GM23338 (cell line): ENCODE results near the gene CCNY. TPM values are rescaled to one million over a fixed set of nuclear protein-coding genes. Genes with fewer than 3 reads are reported as not detected.
A peak's percentile ranks its signal among the peaks of the same experiment; 100 is the strongest.

ENCODE experiments used
- ATAC-seq: fragments of 200-7000 bp; cut with Tn5 transposase; 3 replicates; pipeline ENCODE4 v1.9.1; 2020
- DNase-seq: peaks from one replicate; pipeline ENCODE4 v3.0.0-alpha.2; 2015; ENCODE audit warnings: low spot score
- H2AFZ ChIP-seq: fragments of 200-600 bp; sonication (generic); 2 replicates; pipeline ENCODE4 v1.8.0; 2016; ENCODE audit warnings: antibody characterized with exemption, mild to moderate bottlenecking, moderate library complexity
- H3F3A ChIP-seq: fragments of 200-600 bp; sonication (generic); replicated peaks from 2 replicates; pipeline ENCODE4 v1.8.0; 2017; ENCODE audit warnings: antibody characterized with exemption, mixed run types, low read depth
- H3K27ac ChIP-seq: fragments of 200-600 bp; sonication (generic); 2 replicates; pipeline ENCODE4 v1.6.1; 2016; ENCODE audit warnings: low read depth
- H3K27me3 ChIP-seq: fragments of 200-600 bp; sonication (generic); 2 replicates; pipeline ENCODE4 v1.8.0; 2016; ENCODE audit warnings: mild to moderate bottlenecking, mixed run types, moderate library complexity; ENCODE audit not compliant: insufficient read depth
- H3K36me3 ChIP-seq: fragments of 200-600 bp; sonication (generic); 2 replicates; pipeline ENCODE4 v1.8.0; 2016; ENCODE audit warnings: mild to moderate bottlenecking; ENCODE audit not compliant: insufficient read depth
- H3K4me1 ChIP-seq: fragments of 200-600 bp; sonication (generic); 2 replicates; pipeline ENCODE4 v1.8.0; 2016; ENCODE audit warnings: mild to moderate bottlenecking, moderate library complexity; ENCODE audit not compliant: insufficient read depth
- H3K4me2 ChIP-seq: fragments of 200-600 bp; sonication (generic); 2 replicates; pipeline ENCODE4 v1.7.1; 2017; ENCODE audit warnings: mixed run types
- H3K4me3 ChIP-seq: fragments of 200-600 bp; sonication (generic); 2 replicates; pipeline ENCODE4 v1.6.1; 2016; ENCODE audit warnings: mixed run types
- H3K79me2 ChIP-seq: fragments of 200-600 bp; sonication (generic); replicated peaks from 2 replicates; pipeline ENCODE4 v1.8.0; 2017; ENCODE audit warnings: mild to moderate bottlenecking; ENCODE audit not compliant: insufficient read depth
- H3K9me2 ChIP-seq: fragments of 200-600 bp; sonication (generic); 2 replicates; pipeline ENCODE4 v1.8.0; 2017; ENCODE audit not compliant: insufficient read depth
- H4K20me1 ChIP-seq: fragments of 200-600 bp; sonication (generic); replicated peaks from 2 replicates; pipeline ENCODE4 v1.8.0; 2017; ENCODE audit warnings: mild to moderate bottlenecking; ENCODE audit not compliant: insufficient read depth
- H3K27ac Mint-ChIP-seq: 2 replicates; pipeline ENCODE4 v1.8.0; 2020; ENCODE audit warnings: inconsistent platforms, mild to moderate bottlenecking, moderate library complexity, mixed read lengths
- H3K27me3 Mint-ChIP-seq: 3 replicates; pipeline ENCODE4 v1.8.0; 2022; ENCODE audit warnings: low read depth, mild to moderate bottlenecking, moderate library complexity, mixed read lengths, inconsistent platforms; ENCODE audit not compliant: insufficient read depth, poor library complexity
- H3K36me3 Mint-ChIP-seq: 3 replicates; pipeline ENCODE4 v1.8.0; 2021; ENCODE audit warnings: low read depth, mild to moderate bottlenecking, inconsistent platforms, moderate library complexity, mixed read lengths
- H3K4me1 Mint-ChIP-seq: 3 replicates; pipeline ENCODE4 v1.8.0; 2020; ENCODE audit warnings: mild to moderate bottlenecking, inconsistent platforms, mixed read lengths
- H3K4me3 Mint-ChIP-seq: 3 replicates; pipeline ENCODE4 v1.8.0; 2021; ENCODE audit warnings: moderate library complexity, mild to moderate bottlenecking, inconsistent platforms, mixed read lengths
- H3K9me3 Mint-ChIP-seq: 3 replicates; pipeline ENCODE4 v1.8.0; 2020; ENCODE audit warnings: moderate library complexity, mild to moderate bottlenecking, inconsistent platforms, mixed read lengths
- CREB1 ChIP-seq: fragments of 250-450 bp; sonication (Bioruptor Pico); IDR thresholded peaks from 2 replicates; pipeline ENCODE4 v1.5.0; 2020; ENCODE audit warnings: low read depth, mild to moderate bottlenecking, moderate library complexity
- CTCF ChIP-seq, 2 experiments: fragments of 200-600 bp in 1 of 2; sonication (generic) in 1 of 2; conservative IDR thresholded peaks; 2 replicates each; pipeline versions ENCODE4 v1.5.1 to v1.6.1; 2016 to 2017; ENCODE audit warnings: antibody characterized with exemption in 2 of 2, low read depth in 2 of 2, mild to moderate bottlenecking in 2 of 2, moderate library complexity in 1 of 2
- EZH2 ChIP-seq: fragments of 200-600 bp; sonication (generic); IDR thresholded peaks from one replicate; pipeline ENCODE4 v1.8.0; 2017; ENCODE audit warnings: antibody characterized with exemption, mild to moderate bottlenecking, low read depth; ENCODE audit not compliant: unreplicated experiment
- EZH2phosphoT487 ChIP-seq: fragments of 200-600 bp; sonication (generic); IDR thresholded peaks from one replicate; pipeline ENCODE4 v1.8.1; 2018; ENCODE audit warnings: antibody characterized with exemption; ENCODE audit not compliant: unreplicated experiment
- JUNB ChIP-seq: IDR thresholded peaks from one replicate; pipeline ENCODE4 v1.6.1; 2016; ENCODE audit warnings: antibody characterized with exemption; ENCODE audit not compliant: unreplicated experiment
- REST ChIP-seq: IDR thresholded peaks from one replicate; pipeline ENCODE4 v1.6.1; 2018; ENCODE audit warnings: antibody characterized with exemption; ENCODE audit not compliant: unreplicated experiment
- STAT1 ChIP-seq: IDR thresholded peaks from one replicate; pipeline ENCODE4 v1.6.1; 2016; ENCODE audit warnings: antibody characterized with exemption; ENCODE audit not compliant: unreplicated experiment
- ZNF114 ChIP-seq: fragments of 250-450 bp; sonication (Bioruptor Pico); IDR thresholded peaks from 2 replicates; pipeline ENCODE4 v1.5.0; 2020; ENCODE audit warnings: mild to moderate bottlenecking, moderate library complexity
- ZNF331 ChIP-seq: fragments of 250-450 bp; sonication (Bioruptor Pico); IDR thresholded peaks from 2 replicates; pipeline ENCODE4 v1.5.0; 2020; ENCODE audit warnings: low read depth, mild to moderate bottlenecking, moderate library complexity
- polyA plus RNA-seq: library from polyadenylated mRNA; unstranded; fragments of >200 nt; fragmentation: Nextera tagmentation; extraction: Ambion mirVana; gene quantifications from 2 replicates; pipeline ENCODE4 v1.2.1, GENCODE V29; 2016
- total RNA-seq: library from RNA; depleted of rRNA; stranded (reverse); fragments of >200 nt; shearing (Covaris generic); gene quantifications from 2 replicates; pipeline ENCODE4 v1.2.3, GENCODE V29; 2014

Gene CCNY
- total and polyA plus RNA-seq, 2 experiments from 2014 or later: 14.2 to 29.0 TPM

GRCh38 chr10:35605191-35605590, 268.9 kb downstream of the CCNY start, which contains the start of gene GJD4:
Gene GJD4, plus strand, starts transcription at chr10:35605341. Its CDS starts 227 bp downstream, at chr10:35605568.
- Histone ChIP-seq H4K20me1 (no peaks in the 10 kb centered on the region), H3K4me2 (no peak within 1 kb of the TSS), H3K36me3 (no peaks in the 10 kb centered on the region), H3K4me3 (no peak within 1 kb of the TSS), H3K4me1 (peaks cover 1% of the 10 kb centered on the region; the same call in 1 of the 2 replicates), H3F3A (no peaks in the 10 kb centered on the region), H3K27me3 (peaks cover 31% of the 10 kb centered on the region), H3K79me2 (no peaks in the 10 kb centered on the region), H2AFZ (no peak within 1 kb of the TSS), H3K27ac (no peak within 1 kb of the TSS), H3K9me2 (no peaks in the 10 kb centered on the region)
- TF ChIP-seq JUNB (no peak), STAT1 (no peak), ZNF331 (CRISPR knock-in tag) (no peak), EZH2 (no peak), EZH2phosphoT487 (no peak), CREB1 (CRISPR knock-in tag) (no peak)
- Mint-ChIP-seq H3K27me3 (peaks cover 6% of the 10 kb centered on the region), H3K36me3 (peaks cover 17% of the 10 kb centered on the region), H3K27ac (no peak within 1 kb of the TSS), H3K9me3 (peaks cover 32% of the 10 kb centered on the region), H3K4me1 (no peaks in the 10 kb centered on the region; the same call in 2 of the 3 replicates), H3K4me3 (no peak within 1 kb of the TSS)
- DNase-seq: no peak
- no peak for ATAC-seq

GRCh38 chr10:35606430-35606829, 270.1 kb downstream of the CCNY start:
- H3K4me3 Mint-ChIP-seq: no peak overlapping the region
- DNase-seq: no peak
- H2AFZ ChIP-seq: no peak overlapping the region
- no peak overlapping the region for H3K4me2 ChIP-seq
- H3F3A ChIP-seq: no peaks in the 10 kb centered on the region
- peaks cover 28% of the 10 kb centered on the region for H3K9me3 Mint-ChIP-seq
- H3K27me3 ChIP-seq: peaks cover 31% of the 10 kb centered on the region
- peaks cover 6% of the 10 kb centered on the region for H3K27me3 Mint-ChIP-seq
- H3K9me2 ChIP-seq: no peaks in the 10 kb centered on the region
- peaks cover 18% of the 10 kb centered on the region for H3K36me3 Mint-ChIP-seq
- TF ChIP-seq ZNF114 (CRISPR knock-in tag) (no peak), ZNF331 (CRISPR knock-in tag) (no peak)
- no peaks in the 10 kb centered on the region for H3K4me1 Mint-ChIP-seq
- H3K27ac Mint-ChIP-seq: no peak overlapping the region
- ATAC-seq: no peak
- no peaks in the 10 kb centered on the region for H3K4me1 ChIP-seq
- no peaks in the 10 kb centered on the region for H3K79me2 ChIP-seq
- no peaks in the 10 kb centered on the region for H3K36me3 ChIP-seq
- H4K20me1 ChIP-seq: no peaks in the 10 kb centered on the region
- H3K27ac ChIP-seq: no peak overlapping the region
- no peak overlapping the region for H3K4me3 ChIP-seq

GRCh38 chr10:35607475-35608327, 271.4 kb downstream of the CCNY start:
- no peaks in the 10 kb centered on the region for H3K79me2 ChIP-seq
- peaks cover 31% of the 10 kb centered on the region for H3K27me3 ChIP-seq
- H3K36me3 ChIP-seq: no peaks in the 10 kb centered on the region
- no peaks in the 10 kb centered on the region for H3K4me1 Mint-ChIP-seq
- TF ChIP-seq REST: no peak
- TF ChIP-seq CTCF (conservative IDR thresholded peaks at IDR 0.05; ENCODE audit: low read depth in 2 of 2): no peak
- no peak for TF ChIP-seq EZH2phosphoT487
- peak overlapping the region; percentile 87 for H3K4me2 ChIP-seq
- peak; percentile 60 for DNase-seq
- no peak overlapping the region for H3K27ac ChIP-seq
- H3K9me2 ChIP-seq: no peaks in the 10 kb centered on the region
- H3K27me3 Mint-ChIP-seq: peaks cover 10% of the 10 kb centered on the region
- no peaks in the 10 kb centered on the region for H3K4me1 ChIP-seq
- H3K36me3 Mint-ChIP-seq: peaks cover 17% of the 10 kb centered on the region
- ATAC-seq: peak; percentile 67
- peak overlapping the region; percentile 95 for H2AFZ ChIP-seq
- H3F3A ChIP-seq: no peaks in the 10 kb centered on the region
- peaks cover 25% of the 10 kb centered on the region for H3K9me3 Mint-ChIP-seq
- no peaks in the 10 kb centered on the region for H4K20me1 ChIP-seq
- H3K27ac Mint-ChIP-seq: no peak overlapping the region
- peak overlapping the region; percentile 57 for H3K4me3 ChIP-seq
- H3K4me3 Mint-ChIP-seq: peak overlapping the region; percentile 42; the same call in 2 of the 3 replicates
